Endothelial cell of umbilical vein (primary cell): Measurements from ENCODE around the gene UGT2A1. TPM values are rescaled to one million over a fixed set of nuclear protein-coding genes. Genes with fewer than 3 reads are reported as not detected.

Experiments used
- BruUV-seq: library from RNA; stranded (reverse); fragments of 400-500 nt; replicated peaks from 2 replicates; lab custom pipeline; 2021; lab: Mats Ljungman, UMichigan
- CTCF ChIA-PET: fragments of 300-600, 350-600 bp; sonication (Branson Sonifier 250); formaldehyde crosslinking; loops from one replicate; lab custom pipeline; 2021; ENCODE audit warnings: antibody characterized with exemption, inconsistent platforms; lab: Charles Lee
- POLR2A ChIA-PET: fragments of 300-600, 350-600 bp; sonication (Branson Sonifier 250); formaldehyde crosslinking; loops from one replicate; lab custom pipeline; 2021; ENCODE audit warnings: antibody characterized with exemption, inconsistent platforms; lab: Charles Lee
- DNase-seq: peaks from one replicate; pipeline ENCODE4 v3.0.0-alpha.2; 2011; ENCODE audit warnings: low read depth, low spot score
- FAIRE-seq: peaks from 2 replicates; lab custom pipeline; 2011; peaks lifted over from hg19 to GRCh38; lab: Jason Lieb, UNC
- H2AFZ ChIP-seq: 2 replicates; pipeline ENCODE4 v1.6.0; 2012; ENCODE audit warnings: low read depth, low read length, control low read depth, inconsistent platforms
- H3K27ac ChIP-seq: 2 replicates; pipeline ENCODE4 v1.5.1; 2011; ENCODE audit warnings: low read depth, mild to moderate bottlenecking, control low read depth, low read length, moderate library complexity; ENCODE audit not compliant: insufficient read depth
- H3K27me3 ChIP-seq, 2 experiments: 2 replicates each; pipeline versions ENCODE4 v1.6.0 to v1.6.1; 2011; ENCODE audit warnings: low read length in 2 of 2, mixed read lengths in 1 of 2; ENCODE audit not compliant: control insufficient read depth in 2 of 2, insufficient read depth in 2 of 2
- H3K36me3 ChIP-seq, 2 experiments: 2 replicates in 1 of 2; 3 replicates in 1 of 2; pipeline ENCODE4 v1.5.1; 2011; ENCODE audit warnings: low read length in 2 of 2, mild to moderate bottlenecking in 1 of 2, moderate library complexity in 1 of 2; ENCODE audit not compliant: control insufficient read depth in 2 of 2, insufficient read depth in 2 of 2; ENCODE audit errors: extremely low read depth in 1 of 2
- H3K4me1 ChIP-seq: 3 replicates; pipeline ENCODE4 v1.5.1; 2011; ENCODE audit warnings: mild to moderate bottlenecking, low read length; ENCODE audit not compliant: control insufficient read depth, insufficient read depth; ENCODE audit errors: extremely low read depth
- H3K4me2 ChIP-seq: 2 replicates; pipeline ENCODE4 v1.6.1; 2011; ENCODE audit warnings: low read length, control low read depth, mixed read lengths; ENCODE audit not compliant: insufficient read depth
- H3K4me3 ChIP-seq, 3 experiments: fragments of 200-600 bp in 1 of 3; sonication (generic), shearing (Covaris generic) in 1 of 3; replicated peaks in 1 of 3; 2 replicates each; pipeline ENCODE4 v1.5.1; 2011 to 2016; ENCODE audit warnings: control low read depth in 3 of 3, low read length in 3 of 3, mild to moderate bottlenecking in 2 of 3, inconsistent platforms in 1 of 3, low read depth in 1 of 3, moderate library complexity in 1 of 3; ENCODE audit not compliant: insufficient read depth in 1 of 3
- H3K79me2 ChIP-seq: 2 replicates; pipeline ENCODE4 v1.6.0; 2012; ENCODE audit warnings: low read length, inconsistent platforms; ENCODE audit not compliant: control insufficient read depth, insufficient read depth
- H3K9ac ChIP-seq: replicated peaks from 2 replicates; pipeline ENCODE3; 2011; ENCODE audit warnings: low read length, control low read depth; ENCODE audit not compliant: insufficient read depth; ENCODE audit errors: extremely low read depth
- H3K9me1 ChIP-seq: replicated peaks from 3 replicates; pipeline ENCODE4 v1.6.0; 2011; ENCODE audit warnings: mild to moderate bottlenecking, low read length; ENCODE audit not compliant: control insufficient read depth, insufficient read depth; ENCODE audit errors: extremely low read depth
- H3K9me3 ChIP-seq: replicated peaks from 2 replicates; pipeline ENCODE4 v1.5.1; 2012; ENCODE audit warnings: low read length, inconsistent platforms; ENCODE audit not compliant: control insufficient read depth, insufficient read depth
- H4K20me1 ChIP-seq: replicated peaks from 2 replicates; pipeline ENCODE3; 2011; ENCODE audit warnings: mild to moderate bottlenecking, low read length; ENCODE audit not compliant: control insufficient read depth, insufficient read depth; ENCODE audit errors: extremely low read depth
- GATA2 ChIP-seq: IDR thresholded peaks from 2 replicates; pipeline ENCODE4 v1.7.0; 2011; ENCODE audit warnings: low read depth, mild to moderate bottlenecking, moderate library complexity, mixed read lengths, low read length; ENCODE audit not compliant: insufficient read length, insufficient read depth
- JUN ChIP-seq: IDR thresholded peaks from 2 replicates; pipeline ENCODE4 v1.6.1; 2011; ENCODE audit warnings: borderline replicate concordance, low read depth; ENCODE audit not compliant: insufficient read length, insufficient read depth
- MAX ChIP-seq: IDR thresholded peaks from 2 replicates; pipeline ENCODE4 v1.6.1; 2011; ENCODE audit not compliant: insufficient read depth, insufficient read length
- MYC ChIP-seq: IDR thresholded peaks from one replicate; pipeline ENCODE4 v1.6.1; 2011; ENCODE audit warnings: mild to moderate bottlenecking, low read depth, low read length
- POLR2AphosphoS5 ChIP-seq: IDR thresholded peaks from 2 replicates; pipeline ENCODE4 v1.6.1; 2012; ENCODE audit warnings: low read depth, mild to moderate bottlenecking, control low read depth, low read length, moderate library complexity; ENCODE audit not compliant: insufficient read depth
- dilution Hi-C: fragments of 300-500 bp; cut with MboI; formaldehyde crosslinking; loops from one replicate; pipeline ENCODE4 v1.15.0; 2019; ENCODE audit warnings: low sequenced_read_pairs; ENCODE audit not compliant: extremely low pct_ligation_motif_present
- intact Hi-C: fragments of 100-400 bp; cut with micrococcal nuclease; formaldehyde crosslinking; loops from one replicate; pipeline ENCODE4 v1.10.0; 2022
- polyA plus RNA-seq, 4 experiments: library from polyadenylated mRNA; depleted of rRNA in 3 of 4; stranded (reverse) in 3 of 4; unstranded in 1 of 4; fragments of >200 nt; gene quantifications; 2 replicates each; pipeline versions ENCODE4 v1.2.1 to v1.2.3, GENCODE V29; 2011 to 2012; ENCODE audit warnings: missing spikeins in 1 of 4
- total RNA-seq: library from RNA; stranded (reverse); gene quantifications from 2 replicates; pipeline ENCODE4 v1.2.3, GENCODE V29; 2021

The UGT2A1 gene
- total and polyA plus RNA-seq, 2 donors (not counting 3 experiments of a cell fraction or from before 2014, with no cell fraction given) = 0.04 TPM; not detected in 1

- Histone ChIP-seq H3K79me2 (no peaks in the 10 kb centered on the region), H3K4me2 (no peak overlapping the region), H3K36me3 (no peaks in the 10 kb centered on the region), H3K9me3 (no peaks in the 10 kb centered on the region), H4K20me1 (no peaks in the 10 kb centered on the region), H3K9me1 (no peaks in the 10 kb centered on the region), H3K4me3 (no peak overlapping the region), H3K4me1 (no peaks in the 10 kb centered on the region), H2AFZ (no peak overlapping the region), H3K27me3 (no peaks in the 10 kb centered on the region), H3K27ac (no peak overlapping the region), H3K9ac (no peak overlapping the region)
- intact Hi-C loops = no loop called here
- dilution Hi-C loops = no loop called here
- DNase-seq (no peak), FAIRE-seq (no peak)
- POLR2A ChIA-PET = no interaction called here
- CTCF ChIA-PET = no interaction called here
- no peak for TF ChIP-seq JUN
- TF ChIP-seq MYC = no peak
- TF ChIP-seq GATA2 = no peak
- no peak for TF ChIP-seq MAX
- no peak for TF ChIP-seq POLR2AphosphoS5
- no TSS peak for BruUV-seq
These were observed 53.0 kb downstream of the UGT2A1 start for GRCh38 chr4:69600013-69600412.

- no peaks in the 10 kb centered on the region for H4K20me1 ChIP-seq
- H3K9me1 ChIP-seq = no peaks in the 10 kb centered on the region
- no TSS peak for BruUV-seq
- no peaks in the 10 kb centered on the region for H3K4me1 ChIP-seq
- TF ChIP-seq GATA2 = no peak
- no peaks in the 10 kb centered on the region for H3K36me3 ChIP-seq
- FAIRE-seq (no peak), DNase-seq (no peak)
- H3K9me3 ChIP-seq = no peaks in the 10 kb centered on the region
- H3K9ac ChIP-seq = no peak overlapping the region
- no peaks in the 10 kb centered on the region for H3K27me3 ChIP-seq
- H3K4me2 ChIP-seq = no peak overlapping the region
- dilution Hi-C loops (no loop called here), intact Hi-C loops (no loop called here)
- ChIA-PET POLR2A (no interaction called here), CTCF (no interaction called here)
- H3K79me2 ChIP-seq = no peaks in the 10 kb centered on the region
- H3K4me3 ChIP-seq = no peak overlapping the region
- no peak overlapping the region for H3K27ac ChIP-seq
- no peak overlapping the region for H2AFZ ChIP-seq
These were observed 58.7 kb downstream of the UGT2A1 start for GRCh38 chr4:69594382-69594781.
